H1 (cell line): ENCODE data around the gene LCN15. TPM values are rescaled to one million over a fixed set of nuclear protein-coding genes. Genes with fewer than 3 reads are reported as not detected.

Experiments used
- CTCF ChIA-PET: fragments of 300-600 bp; sonication (Branson Sonifier 250); formaldehyde crosslinking; loops from one replicate; lab custom pipeline; 2021; ENCODE audit not compliant: partially characterized antibody; lab: Charles Lee
- POLR2A ChIA-PET: fragments of 300-600 bp; sonication (Branson Sonifier 250); formaldehyde crosslinking; loops from one replicate; lab custom pipeline; 2021; ENCODE audit warnings: inconsistent platforms; ENCODE audit not compliant: partially characterized antibody; lab: Charles Lee
- DNase-seq, 2 experiments: peaks; one replicate each; pipeline versions ENCODE4 v3.0.0 to v3.0.0-alpha.2; 2010 to 2022; ENCODE audit warnings: low spot score in 2 of 2, low read depth in 1 of 2, mixed read lengths in 1 of 2
- FAIRE-seq: peaks from 2 replicates; lab custom pipeline; 2011; peaks lifted over from hg19 to GRCh38; lab: Jason Lieb, UNC
- H2AFZ ChIP-seq: 2 replicates; pipeline ENCODE4 v1.8.1; 2012; ENCODE audit warnings: low read length, inconsistent platforms
- H2AK5ac ChIP-seq: 2 replicates; pipeline ENCODE4 v1.6.1; 2013; ENCODE audit warnings: low read depth, low read length
- H2BK120ac ChIP-seq: replicated peaks from 2 replicates; pipeline ENCODE3; 2013; ENCODE audit warnings: low read depth, low read length, inconsistent platforms
- H2BK12ac ChIP-seq: 2 replicates; pipeline ENCODE4 v1.6.1; 2013; ENCODE audit warnings: low read depth, low read length
- H2BK15ac ChIP-seq: 2 replicates; pipeline ENCODE4 v1.6.1; 2013; ENCODE audit warnings: low read length
- H2BK20ac ChIP-seq: 2 replicates; pipeline ENCODE4 v1.6.1; 2013; ENCODE audit warnings: low read length
- H2BK5ac ChIP-seq: 2 replicates; pipeline ENCODE4 v1.6.1; 2013; ENCODE audit warnings: low read depth, low read length
- H3K14ac ChIP-seq: 2 replicates; pipeline ENCODE4 v1.6.1; 2013; ENCODE audit warnings: inconsistent platforms; ENCODE audit not compliant: insufficient read length
- H3K18ac ChIP-seq: 2 replicates; pipeline ENCODE4 v1.6.1; 2013; ENCODE audit warnings: low read length; ENCODE audit errors: extremely low read depth
- H3K23ac ChIP-seq: 2 replicates; pipeline ENCODE4 v1.6.1; 2013; ENCODE audit warnings: inconsistent platforms; ENCODE audit not compliant: insufficient read length
- H3K23me2 ChIP-seq: 2 replicates; pipeline ENCODE4 v1.6.1; 2013; ENCODE audit warnings: low read depth, low read length
- H3K27ac ChIP-seq: 2 replicates; pipeline ENCODE4 v1.6.1; 2011; ENCODE audit warnings: low read depth, low read length, inconsistent platforms
- H3K27me3 ChIP-seq, 4 experiments: replicated peaks in 1 of 4; 1 replicate in 1 of 4; 2 replicates in 3 of 4; pipeline versions ENCODE4 v1.6.1 to v1.8.1; 2011 to 2013; ENCODE audit warnings: low read length in 3 of 4, mild to moderate bottlenecking in 3 of 4, inconsistent platforms in 2 of 4, mixed read lengths in 2 of 4, moderate library complexity in 1 of 4; ENCODE audit not compliant: control insufficient read depth in 3 of 4, insufficient read depth in 3 of 4; ENCODE audit errors: extremely low read depth in 1 of 4
- H3K36me3 ChIP-seq, 4 experiments: 2 replicates each; pipeline versions ENCODE4 v1.6.1 to v1.8.1; 2011 to 2013; ENCODE audit warnings: mild to moderate bottlenecking in 4 of 4, low read length in 3 of 4, moderate library complexity in 2 of 4, control low read depth in 1 of 4, inconsistent platforms in 1 of 4; ENCODE audit not compliant: insufficient read depth in 4 of 4, control insufficient read depth in 2 of 4
- H3K4ac ChIP-seq: replicated peaks from 2 replicates; pipeline ENCODE3; 2013; ENCODE audit warnings: low read length, low read depth, mixed read lengths, inconsistent platforms; ENCODE audit not compliant: insufficient read length
- H3K4me1 ChIP-seq, 4 experiments: replicated peaks in 1 of 4; 1 replicate in 1 of 4; 2 replicates in 3 of 4; pipeline versions ENCODE4 v1.6.1 to v1.8.1; 2011 to 2013; ENCODE audit warnings: low read length in 3 of 4, inconsistent platforms in 2 of 4, mixed read lengths in 1 of 4; ENCODE audit not compliant: insufficient read depth in 4 of 4, control insufficient read depth in 3 of 4
- H3K4me2 ChIP-seq, 2 experiments: 2 replicates each; pipeline versions ENCODE4 v1.6.1 to v1.8.1; 2011 to 2013; ENCODE audit warnings: low read depth in 2 of 2, low read length in 2 of 2, control low read depth in 1 of 2, inconsistent platforms in 1 of 2, mild to moderate bottlenecking in 1 of 2; ENCODE audit not compliant: insufficient read depth in 1 of 2
- H3K4me3 ChIP-seq, 4 experiments: fragments of 200-600, 300-600 bp in 1 of 4; sonication (generic), shearing (Covaris generic), sonication (Bioruptor Twin) in 1 of 4; 2 replicates each; pipeline versions ENCODE4 v1.5.1 to v1.8.1; 2011 to 2016; ENCODE audit warnings: low read length in 4 of 4, low read depth in 3 of 4, control low read depth in 2 of 4, inconsistent platforms in 2 of 4, mild to moderate bottlenecking in 2 of 4, mixed read lengths in 1 of 4, moderate library complexity in 1 of 4; ENCODE audit not compliant: insufficient read depth in 2 of 4; ENCODE audit errors: extremely low read depth in 1 of 4
- H3K56ac ChIP-seq: replicated peaks from 2 replicates; pipeline ENCODE3; 2013; ENCODE audit warnings: low read depth, mild to moderate bottlenecking, mixed read lengths, low read length, inconsistent platforms; ENCODE audit not compliant: insufficient read length
- H3K79me1 ChIP-seq: 2 replicates; pipeline ENCODE4 v1.6.1; 2013; ENCODE audit warnings: low read depth, low read length, control low read depth
- H3K79me2 ChIP-seq, 2 experiments: 2 replicates each; pipeline versions ENCODE4 v1.6.1 to v1.8.1; 2012 to 2013; ENCODE audit warnings: low read length in 2 of 2, mild to moderate bottlenecking in 2 of 2, inconsistent platforms in 1 of 2; ENCODE audit not compliant: insufficient read depth in 2 of 2, control insufficient read depth in 1 of 2
- H3K9ac ChIP-seq, 4 experiments: replicated peaks in 1 of 4; 1 replicate in 1 of 4; 2 replicates in 3 of 4; pipeline versions ENCODE4 v1.6.1 to v1.8.1; 2011 to 2013; ENCODE audit warnings: low read depth in 3 of 4, low read length in 3 of 4, control low read depth in 2 of 4, mild to moderate bottlenecking in 2 of 4, moderate library complexity in 2 of 4, inconsistent platforms in 1 of 4; ENCODE audit errors: extremely low read depth in 1 of 4
- H3K9me3 ChIP-seq, 2 experiments: 2 replicates each; pipeline versions ENCODE4 v1.6.1 to v1.8.1; 2012 to 2013; ENCODE audit warnings: mild to moderate bottlenecking in 2 of 2, moderate library complexity in 2 of 2, control low read depth in 1 of 2, inconsistent platforms in 1 of 2, low read depth in 1 of 2, low read length in 1 of 2, mixed read lengths in 1 of 2; ENCODE audit not compliant: insufficient read depth in 2 of 2
- H4K20me1 ChIP-seq, 2 experiments: replicated peaks in 1 of 2; 2 replicates each; pipeline versions ENCODE3 to v1.8.1; 2011 to 2013; ENCODE audit warnings: inconsistent platforms in 2 of 2, low read length in 2 of 2, mild to moderate bottlenecking in 1 of 2; ENCODE audit not compliant: insufficient read depth in 2 of 2, control insufficient read depth in 1 of 2
- H4K5ac ChIP-seq: 2 replicates; pipeline ENCODE4 v1.6.1; 2013; ENCODE audit warnings: low read length, low read depth, mixed read lengths, inconsistent platforms; ENCODE audit not compliant: insufficient read length
- H4K8ac ChIP-seq: 2 replicates; pipeline ENCODE4 v1.8.0; 2013; ENCODE audit warnings: mild to moderate bottlenecking, moderate library complexity, low read length, inconsistent platforms; ENCODE audit not compliant: insufficient read depth; ENCODE audit errors: extremely low read depth
- H4K91ac ChIP-seq: replicated peaks from 2 replicates; pipeline ENCODE3; 2013; ENCODE audit warnings: low read length, mixed read lengths, inconsistent platforms; ENCODE audit not compliant: insufficient read length
- CEBPB ChIP-seq: IDR thresholded peaks from 2 replicates; pipeline ENCODE4 v1.6.1; 2012; ENCODE audit warnings: low read depth, low read length
- FOSL1 ChIP-seq: IDR thresholded peaks from 2 replicates; pipeline ENCODE4 v1.6.1; 2011; ENCODE audit warnings: mild to moderate bottlenecking, low read depth, low read length, moderate library complexity; ENCODE audit not compliant: insufficient read depth
- GTF2F1 ChIP-seq: IDR thresholded peaks from 2 replicates; pipeline ENCODE4 v1.6.1; 2012; ENCODE audit warnings: low read depth, low read length, improper control_type of control experiment, borderline replicate concordance
- SP4 ChIP-seq: IDR thresholded peaks from 2 replicates; pipeline ENCODE4 v1.6.1; 2012; ENCODE audit warnings: low read length, inconsistent platforms
- TAF1 ChIP-seq: IDR thresholded peaks from 2 replicates; pipeline ENCODE4 v1.6.1; 2011; ENCODE audit warnings: mild to moderate bottlenecking, low read depth, low read length
- WGBS, 2 experiments: shearing (Covaris generic) in 1 of 2; methylation state at CpG; one replicate each; pipeline versions ENCODE4 v1.1.6 to v1.1.7; 2013 to 2015; ENCODE audit warnings: low lambda C conversion rate in 2 of 2, mixed read lengths in 2 of 2, inconsistent platforms in 1 of 2, low coverage in 1 of 2, missing lambda C conversion rate in 1 of 2; ENCODE audit not compliant: insufficient replicate concordance in 2 of 2, insufficient coverage in 1 of 2, insufficient read length in 1 of 2; ENCODE audit errors: extremely low coverage in 1 of 2, missing lambda C conversion rate in 1 of 2; 5-methylcytosine and 5-hydroxymethylcytosine counted together
- polyA plus RNA-seq, 7 experiments: library from polyadenylated mRNA; depleted of rRNA in 3 of 7; stranded (reverse) in 5 of 7; unstranded in 2 of 7; fragments of >200 nt in 5 of 7; fragments of 200-250 nt in 2 of 7; gene quantifications; 1 replicate in 5 of 7; 2 replicates in 1 of 7; 4 replicates in 1 of 7; pipeline versions ENCODE4 v1.2.1 to v1.2.3, GENCODE V29; 2011 to 2013; ENCODE audit warnings: missing spikeins in 2 of 7, mixed read lengths in 2 of 7
- total RNA-seq: library from RNA; stranded (reverse); fragmentation: NEBNext Ultra II Directional; extraction: Animal tissue kit (Norgen Biotek cat#: 25700); gene quantifications from 2 replicates; pipeline ENCODE4 v1.2.1, GENCODE V29; 2021

LCN15 gene
- total and polyA plus RNA-seq, 2 of the 8 experiments (the other 6 are each of a cell fraction or from before 2014, with no cell fraction given) = 0.08 to 0.47 TPM

DNA sequence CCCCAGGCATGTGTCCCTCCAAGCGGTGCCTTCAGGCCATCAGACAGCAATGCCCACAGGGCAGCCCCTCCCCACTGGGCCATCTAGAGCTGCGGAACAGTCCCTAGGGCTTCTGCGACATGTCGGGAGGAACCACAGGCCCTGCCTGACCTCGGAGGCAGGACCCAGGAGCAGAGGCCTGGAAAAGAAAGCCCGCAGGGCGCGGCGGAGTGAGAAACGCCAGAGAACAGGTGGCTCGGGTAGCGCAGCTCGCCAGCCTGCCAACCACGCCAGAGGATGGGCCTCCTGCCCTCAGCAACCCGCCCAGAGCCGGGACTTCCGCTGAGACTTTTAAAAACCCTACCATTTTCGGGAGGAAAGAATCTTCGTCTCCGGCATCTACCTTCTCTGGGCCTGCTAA, 7.0 kb downstream of the LCN15 start:
- CTCF ChIA-PET = interaction anchor here (0.6 to 5.1 kb wide), 20 partner anchors 8 to 313 kb away, joined by 3 to 42 read pairs (median 5); partner anchors contain the start of genes AJM1, LCN10, LCN6 and SAPCD2
- Histone ChIP-seq H4K5ac (no peak overlapping the region), H3K4me1 (peaks cover 0 to 6% (median 2%) of the 10 kb centered on the region in 4 experiments; a peak in 4 of 7 replicates), H2BK5ac (no peak overlapping the region), H3K9ac (no peak overlapping the region), H3K36me3 (no peaks in the 10 kb centered on the region), H4K91ac (no peak overlapping the region), H3K4me2 (no peak overlapping the region), H3K79me2 (no peaks in the 10 kb centered on the region), H3K14ac (no peak overlapping the region), H2BK15ac (no peak overlapping the region), H3K23ac (no peak overlapping the region), H3K79me1 (no peaks in the 10 kb centered on the region), H3K9me3 (peaks cover 0 to 6% of the 10 kb centered on the region in 2 experiments; a peak in 1 of 4 replicates), H4K8ac (no peak overlapping the region), H2BK12ac (no peak overlapping the region), H3K27ac (no peak overlapping the region), H3K27me3 (no peaks in the 10 kb centered on the region), H2AFZ (no peak overlapping the region), H2BK20ac (no peak overlapping the region), H2AK5ac (no peak overlapping the region), H3K4me3 (no peak overlapping the region), H3K56ac (no peak overlapping the region), H3K23me2 (no peaks in the 10 kb centered on the region), H3K18ac (no peak overlapping the region), H3K4ac (no peak overlapping the region), H4K20me1 (no peaks in the 10 kb centered on the region), H2BK120ac (no peak overlapping the region)
- no peak for DNase-seq
- 89% methylated on average over 16 of the region's 20 CpGs; no CpG with 5 or more reads in 1 of the 2 experiments for WGBS, 2 experiments
- TF ChIP-seq GTF2F1 (no peak), FOSL1 (no peak), CEBPB (no peak), TAF1 (no peak), SP4 (no peak)
- FAIRE-seq = no peak
- POLR2A ChIA-PET = interaction anchor here (1.4 to 3.0 kb wide), 4 partner anchors 16 to 32 kb away, joined by 4 to 26 read pairs (median 6); no protein-coding TSS in a partner anchor
